Loucy (cell line): ENCODE measurements around the gene TACC2.

Source experiments
- H2AFZ ChIP-seq: fragments of 200-600 bp; sonication (generic); 2 replicates; pipeline ENCODE4 v1.6.0; 2016; ENCODE audit warnings: antibody characterized with exemption, mild to moderate bottlenecking, low read length, moderate library complexity
- H3F3A ChIP-seq: fragments of 200-600 bp; 2 replicates; pipeline ENCODE4 v1.6.0; 2016; ENCODE audit warnings: antibody characterized with exemption, low read depth, mild to moderate bottlenecking
- H3K27me3 ChIP-seq: fragments of 200-600 bp; sonication (generic); 2 replicates; pipeline ENCODE4 v1.6.1; 2014; ENCODE audit warnings: low read length, mild to moderate bottlenecking; ENCODE audit not compliant: insufficient read depth, poor library complexity, severe bottlenecking
- H3K36me3 ChIP-seq: fragments of 200-600 bp; sonication (generic); 2 replicates; pipeline ENCODE4 v1.6.1; 2016; ENCODE audit warnings: low read length; ENCODE audit not compliant: insufficient read depth
- H3K4me1 ChIP-seq: fragments of 200-600 bp; sonication (generic); 2 replicates; pipeline ENCODE4 v1.5.1; 2014; ENCODE audit warnings: low read length, mild to moderate bottlenecking; ENCODE audit not compliant: insufficient read depth, poor library complexity, severe bottlenecking
- H3K4me2 ChIP-seq: fragments of 200-600 bp; sonication (generic); 2 replicates; pipeline ENCODE4 v1.6.0; 2014; ENCODE audit warnings: antibody characterized with exemption, low read length, low read depth, mild to moderate bottlenecking; ENCODE audit not compliant: poor library complexity, severe bottlenecking
- H3K4me3 ChIP-seq: fragments of 200-600 bp; sonication (generic); 2 replicates; pipeline ENCODE4 v1.5.1; 2014; ENCODE audit warnings: low read length, mild to moderate bottlenecking, mixed read lengths; ENCODE audit not compliant: poor library complexity, severe bottlenecking
- H3K79me2 ChIP-seq: fragments of 200-600 bp; sonication (generic); 2 replicates; pipeline ENCODE4 v1.6.1; 2014; ENCODE audit warnings: low read length; ENCODE audit not compliant: insufficient read depth
- H3K9ac ChIP-seq: fragments of 200-600 bp; sonication (generic); 2 replicates; pipeline ENCODE4 v1.6.0; 2014; ENCODE audit warnings: mild to moderate bottlenecking, low read depth, low read length, moderate library complexity; ENCODE audit not compliant: poor library complexity, severe bottlenecking
- H3K9me2 ChIP-seq: fragments of 200-600 bp; sonication (generic); replicated peaks from 2 replicates; pipeline ENCODE4 v1.6.1; 2016; ENCODE audit warnings: low read depth, low read length, mixed read lengths
- H3K9me3 ChIP-seq: fragments of 200-600 bp; sonication (generic); 2 replicates; pipeline ENCODE4 v1.6.1; 2014; ENCODE audit warnings: mild to moderate bottlenecking, antibody characterized with exemption, low read length, low read depth; ENCODE audit not compliant: insufficient read depth
- H4K20me1 ChIP-seq: fragments of 200-600 bp; sonication (generic); 2 replicates; pipeline ENCODE4 v1.6.0; 2014; ENCODE audit warnings: antibody characterized with exemption, low read length, mild to moderate bottlenecking; ENCODE audit not compliant: insufficient read depth, poor library complexity, severe bottlenecking
- CTCF ChIP-seq: fragments of 200-600 bp; sonication (generic); conservative IDR thresholded peaks from 2 replicates; pipeline ENCODE4 v1.5.1; 2014; ENCODE audit warnings: mild to moderate bottlenecking, antibody characterized with exemption, low read length
- EZH2phosphoT487 ChIP-seq: fragments of 200-600 bp; IDR thresholded peaks from 2 replicates; pipeline ENCODE4 v1.6.1; 2018; ENCODE audit warnings: antibody characterized with exemption, mild to moderate bottlenecking, moderate library complexity, borderline replicate concordance

The TACC2 gene

GRCh38 chr10:122099562-122099961, 110.6 kb downstream of the TACC2 start:
- H3F3A ChIP-seq = no peaks in the 10 kb centered on the region
- no peaks in the 10 kb centered on the region for H3K36me3 ChIP-seq

GRCh38 chr10:122102146-122102868, 113.3 kb downstream of the TACC2 start:
- TF ChIP-seq CTCF (no peak), EZH2phosphoT487 (no peak)
- H3K4me3 ChIP-seq = no peak overlapping the region
- H3K9me2 ChIP-seq = no peaks in the 10 kb centered on the region
- no peaks in the 10 kb centered on the region for H3K36me3 ChIP-seq
- H3K9me3 ChIP-seq = no peaks in the 10 kb centered on the region; the same call in 1 of the 2 replicates
- H3F3A ChIP-seq = no peaks in the 10 kb centered on the region
- no peaks in the 10 kb centered on the region for H3K4me1 ChIP-seq
- H3K9ac ChIP-seq = no peak overlapping the region
- no peaks in the 10 kb centered on the region for H3K27me3 ChIP-seq
- no peaks in the 10 kb centered on the region for H4K20me1 ChIP-seq
- no peaks in the 10 kb centered on the region for H3K79me2 ChIP-seq
- H2AFZ ChIP-seq = no peak overlapping the region
- H3K4me2 ChIP-seq = no peak overlapping the region

More at GRCh38 chr10:122099562-122099961, 110.6 kb downstream of the TACC2 start:
- Histone ChIP-seq H3K4me1 (no peaks in the 10 kb centered on the region), H2AFZ (no peak overlapping the region), H3K9ac (no peak overlapping the region), H3K4me2 (no peak overlapping the region), H4K20me1 (no peaks in the 10 kb centered on the region), H3K9me2 (no peaks in the 10 kb centered on the region), H3K79me2 (no peaks in the 10 kb centered on the region), H3K4me3 (no peak overlapping the region), H3K9me3 (no peaks in the 10 kb centered on the region; the same call in 1 of the 2 replicates), H3K27me3 (no peaks in the 10 kb centered on the region)
- TF ChIP-seq CTCF (no peak), EZH2phosphoT487 (no peak)

GRCh38 chr10:122102869-122103525, 114.0 kb downstream of the TACC2 start:
- no peak for TF ChIP-seq EZH2phosphoT487
- TF ChIP-seq CTCF = no peak
- no peak overlapping the region for H3K4me2 ChIP-seq

More at GRCh38 chr10:122102869-122103525, 114.0 kb downstream of the TACC2 start:
- H3K9ac ChIP-seq = no peak overlapping the region
- no peaks in the 10 kb centered on the region for H3K27me3 ChIP-seq
- H3K4me1 ChIP-seq = no peaks in the 10 kb centered on the region
- no peaks in the 10 kb centered on the region for H3F3A ChIP-seq
- H4K20me1 ChIP-seq = no peaks in the 10 kb centered on the region
- no peak overlapping the region for H2AFZ ChIP-seq
- no peaks in the 10 kb centered on the region for H3K9me2 ChIP-seq
- no peaks in the 10 kb centered on the region; the same call in 1 of the 2 replicates for H3K9me3 ChIP-seq
- H3K4me3 ChIP-seq = no peak overlapping the region
- no peaks in the 10 kb centered on the region for H3K36me3 ChIP-seq
- H3K79me2 ChIP-seq = no peaks in the 10 kb centered on the region
